OCI-LY1 (cell line): ENCODE measurements around the gene EXOSC7.
"Not testable (repeated sequence)": the region's sequence is repeated elsewhere in the genome, so short reads cannot be mapped to it uniquely, and the experiment has no call there.

Source experiments
- H2AFZ ChIP-seq: fragments of 200-600 bp; sonication (generic), shearing (Covaris generic); 2 replicates; pipeline ENCODE4 v1.6.0; 2014; ENCODE audit warnings: antibody characterized with exemption, mild to moderate bottlenecking, low read length
- H3F3A ChIP-seq: fragments of 200-600 bp; sonication (generic), shearing (Covaris generic); 2 replicates; pipeline ENCODE4 v1.6.0; 2014; ENCODE audit warnings: mild to moderate bottlenecking, antibody characterized with exemption, low read length, moderate library complexity; ENCODE audit not compliant: insufficient read depth
- H3K27ac ChIP-seq: fragments of 200-600 bp; sonication (generic); 2 replicates; pipeline ENCODE4 v1.5.1; 2014; ENCODE audit warnings: low read length, mixed run types, mild to moderate bottlenecking, low read depth; ENCODE audit not compliant: poor library complexity, severe bottlenecking
- H3K27me3 ChIP-seq: fragments of 200-600 bp; sonication (generic); 2 replicates; pipeline ENCODE4 v1.6.0; 2014; ENCODE audit warnings: antibody characterized with exemption, mild to moderate bottlenecking, low read length, moderate library complexity; ENCODE audit not compliant: insufficient read depth
- H3K36me3 ChIP-seq: fragments of 200-600 bp; sonication (generic); 2 replicates; pipeline ENCODE4 v1.6.1; 2014; ENCODE audit warnings: mild to moderate bottlenecking, antibody characterized with exemption, low read length, moderate library complexity, mixed read lengths; ENCODE audit not compliant: insufficient read depth
- H3K4me1 ChIP-seq: fragments of 200-600 bp; sonication (generic); 2 replicates; pipeline ENCODE4 v1.5.1; 2014; ENCODE audit warnings: mild to moderate bottlenecking, low read length, moderate library complexity; ENCODE audit not compliant: insufficient read depth, severe bottlenecking
- H3K4me2 ChIP-seq: fragments of 200-600 bp; sonication (generic), shearing (Covaris generic); 2 replicates; pipeline ENCODE4 v1.6.1; 2014; ENCODE audit warnings: low read length
- H3K4me3 ChIP-seq: fragments of 200-600 bp; sonication (generic); 2 replicates; pipeline ENCODE4 v1.5.1; 2014; ENCODE audit warnings: low read length, low read depth, mild to moderate bottlenecking, mixed read lengths; ENCODE audit not compliant: poor library complexity, severe bottlenecking
- H3K79me2 ChIP-seq: fragments of 200-600 bp; shearing (Covaris generic); 2 replicates; pipeline ENCODE4 v1.6.1; 2016; ENCODE audit warnings: mixed run types, low read length, mixed read lengths; ENCODE audit not compliant: insufficient read depth
- H3K9ac ChIP-seq: fragments of 200-600 bp; sonication (generic), shearing (Covaris generic); 2 replicates; pipeline ENCODE4 v1.6.1; 2014; ENCODE audit warnings: mild to moderate bottlenecking, low read length, mixed read lengths
- H3K9me2 ChIP-seq: fragments of 200-600 bp; sonication (generic), shearing (Covaris generic); 2 replicates; pipeline ENCODE4 v1.6.1; 2014; ENCODE audit warnings: low read depth, mild to moderate bottlenecking, low read length, mixed read lengths
- H3K9me3 ChIP-seq: fragments of 200-600 bp; shearing (Covaris generic); 2 replicates; pipeline ENCODE4 v1.6.1; 2014; ENCODE audit warnings: low read length, mixed read lengths
- H4K20me1 ChIP-seq: fragments of 200-600 bp; sonication (generic), shearing (Covaris generic); 2 replicates; pipeline ENCODE4 v1.6.0; 2016; ENCODE audit warnings: mild to moderate bottlenecking, low read length; ENCODE audit not compliant: insufficient read depth
- EZH2 ChIP-seq: fragments of 200-600 bp; sonication (generic), shearing (Covaris generic); IDR thresholded peaks from 2 replicates; pipeline ENCODE4 v1.8.0; 2017; ENCODE audit warnings: borderline replicate concordance, mixed run types, mild to moderate bottlenecking, antibody characterized with exemption, low read length, moderate library complexity, mixed read lengths
- TF ChIP-seq, protein P1 (sequence below): fragments of 200-600 bp; sonication (generic), shearing (Covaris generic); IDR thresholded peaks from 2 replicates; pipeline ENCODE4 v1.5.1; 2017; ENCODE audit warnings: mild to moderate bottlenecking, antibody characterized with exemption, low read length, moderate library complexity, mixed read lengths

The EXOSC7 gene

GRCh38 chr3:44984335-44984734 lies 8.3 kb downstream of the EXOSC7 start:
- H3F3A ChIP-seq: no peaks in the 10 kb centered on the region
- no peaks in the 10 kb centered on the region for H4K20me1 ChIP-seq
- H3K9ac ChIP-seq: no peak overlapping the region
- H3K36me3 ChIP-seq: peaks cover 23% of the 10 kb centered on the region
- H3K4me3 ChIP-seq: no peak overlapping the region
- H3K79me2 ChIP-seq: peaks cover 49% of the 10 kb centered on the region
- no peaks in the 10 kb centered on the region for H3K9me2 ChIP-seq
- H3K4me1 ChIP-seq: peaks cover 13% of the 10 kb centered on the region
- no peak overlapping the region for H3K27ac ChIP-seq
- H3K9me3 ChIP-seq: no peaks in the 10 kb centered on the region
- no peak overlapping the region for H3K4me2 ChIP-seq
- H2AFZ ChIP-seq: no peak overlapping the region
- TF ChIP-seq, protein P1, sequence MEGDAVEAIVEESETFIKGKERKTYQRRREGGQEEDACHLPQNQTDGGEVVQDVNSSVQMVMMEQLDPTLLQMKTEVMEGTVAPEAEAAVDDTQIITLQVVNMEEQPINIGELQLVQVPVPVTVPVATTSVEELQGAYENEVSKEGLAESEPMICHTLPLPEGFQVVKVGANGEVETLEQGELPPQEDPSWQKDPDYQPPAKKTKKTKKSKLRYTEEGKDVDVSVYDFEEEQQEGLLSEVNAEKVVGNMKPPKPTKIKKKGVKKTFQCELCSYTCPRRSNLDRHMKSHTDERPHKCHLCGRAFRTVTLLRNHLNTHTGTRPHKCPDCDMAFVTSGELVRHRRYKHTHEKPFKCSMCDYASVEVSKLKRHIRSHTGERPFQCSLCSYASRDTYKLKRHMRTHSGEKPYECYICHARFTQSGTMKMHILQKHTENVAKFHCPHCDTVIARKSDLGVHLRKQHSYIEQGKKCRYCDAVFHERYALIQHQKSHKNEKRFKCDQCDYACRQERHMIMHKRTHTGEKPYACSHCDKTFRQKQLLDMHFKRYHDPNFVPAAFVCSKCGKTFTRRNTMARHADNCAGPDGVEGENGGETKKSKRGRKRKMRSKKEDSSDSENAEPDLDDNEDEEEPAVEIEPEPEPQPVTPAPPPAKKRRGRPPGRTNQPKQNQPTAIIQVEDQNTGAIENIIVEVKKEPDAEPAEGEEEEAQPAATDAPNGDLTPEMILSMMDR: no peak
- no peak for TF ChIP-seq EZH2
- H3K27me3 ChIP-seq: no peaks in the 10 kb centered on the region

DNA sequence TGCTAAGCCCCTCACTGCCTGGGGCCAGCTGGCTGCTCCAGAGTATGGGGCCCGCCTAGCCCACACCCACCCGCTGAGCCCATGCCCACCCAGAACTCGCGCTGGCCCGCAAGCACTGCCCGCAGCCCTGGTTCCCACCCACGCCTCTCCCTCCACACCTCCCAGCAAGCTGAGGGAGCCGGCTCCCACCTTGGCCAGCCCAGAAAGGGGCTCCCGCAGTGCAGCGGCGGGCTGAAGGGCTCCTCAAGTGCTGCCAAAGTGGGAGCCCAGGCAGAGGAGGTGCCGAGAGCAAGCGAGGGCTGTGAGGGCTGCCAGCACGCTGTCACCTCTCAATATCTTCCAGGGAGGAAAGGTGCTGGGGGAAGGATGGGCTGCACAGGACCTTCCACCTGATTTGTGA lies 10.3 kb downstream of the EXOSC7 start:
- not testable (repeated sequence) for H3K9ac ChIP-seq, H3F3A ChIP-seq, H2AFZ ChIP-seq, H3K4me3 ChIP-seq, H3K4me1 ChIP-seq, H3K9me2 ChIP-seq, H3K4me2 ChIP-seq, H4K20me1 ChIP-seq, H3K27me3 ChIP-seq, H3K9me3 ChIP-seq, H3K27ac ChIP-seq
- Histone ChIP-seq H3K36me3 (peaks cover 36% of the 10 kb centered on the region), H3K79me2 (peaks cover 32% of the 10 kb centered on the region)

- Histone ChIP-seq H3K4me2 (no peak overlapping the region), H3K79me2 (peaks cover 22% of the 10 kb centered on the region), H3F3A (no peaks in the 10 kb centered on the region), H3K9me3 (no peaks in the 10 kb centered on the region), H3K36me3 (peaks cover 46% of the 10 kb centered on the region), H4K20me1 (no peaks in the 10 kb centered on the region), H3K27me3 (no peaks in the 10 kb centered on the region), H3K27ac (no peak overlapping the region), H3K9ac (no peak overlapping the region), H3K4me3 (no peak overlapping the region), H3K4me1 (no peaks in the 10 kb centered on the region), H2AFZ (no peak overlapping the region), H3K9me2 (no peaks in the 10 kb centered on the region)
- no peak for TF ChIP-seq EZH2
- TF ChIP-seq, protein P1: no peak
These were observed 11.3 kb downstream of the EXOSC7 start for GRCh38 chr3:44987332-44987731.

GRCh38 chr3:44988073-44988472 lies 12.0 kb downstream of the EXOSC7 start:
- Histone ChIP-seq H3K79me2 (peaks cover 17% of the 10 kb centered on the region), H4K20me1 (no peaks in the 10 kb centered on the region), H3F3A (no peaks in the 10 kb centered on the region), H3K4me3 (no peak overlapping the region), H3K27me3 (no peaks in the 10 kb centered on the region), H3K9me3 (no peaks in the 10 kb centered on the region), H3K9ac (no peak overlapping the region), H3K4me1 (no peaks in the 10 kb centered on the region), H2AFZ (no peak overlapping the region), H3K9me2 (no peaks in the 10 kb centered on the region), H3K36me3 (peaks cover 53% of the 10 kb centered on the region), H3K4me2 (no peak overlapping the region), H3K27ac (no peak overlapping the region)
- TF ChIP-seq, protein P1: peak; percentile 62
- TF ChIP-seq EZH2: no peak
